Body of pancreas (tissue), 4 donors: ENCODE data around the gene RAI1.

Source experiments
- POLR2A ChIP-seq, 3 donors: fragments of 450-650 bp; IDR thresholded peaks; one replicate each; pipeline ENCODE4 v1.6.1; 2016; ENCODE audit warnings: antibody characterized with exemption in 3 of 3, mild to moderate bottlenecking in 2 of 3
- TF ChIP-seq, protein P1 (sequence below), 7 experiments: fragments of 450-650 bp in 4 of 7; fragments of 200-600 bp in 3 of 7; sonication (generic) in 3 of 7; IDR thresholded peaks; one replicate each; pipeline ENCODE4 v1.5.1; 2016 to 2019; ENCODE audit warnings: antibody characterized with exemption in 7 of 7

DNA sequence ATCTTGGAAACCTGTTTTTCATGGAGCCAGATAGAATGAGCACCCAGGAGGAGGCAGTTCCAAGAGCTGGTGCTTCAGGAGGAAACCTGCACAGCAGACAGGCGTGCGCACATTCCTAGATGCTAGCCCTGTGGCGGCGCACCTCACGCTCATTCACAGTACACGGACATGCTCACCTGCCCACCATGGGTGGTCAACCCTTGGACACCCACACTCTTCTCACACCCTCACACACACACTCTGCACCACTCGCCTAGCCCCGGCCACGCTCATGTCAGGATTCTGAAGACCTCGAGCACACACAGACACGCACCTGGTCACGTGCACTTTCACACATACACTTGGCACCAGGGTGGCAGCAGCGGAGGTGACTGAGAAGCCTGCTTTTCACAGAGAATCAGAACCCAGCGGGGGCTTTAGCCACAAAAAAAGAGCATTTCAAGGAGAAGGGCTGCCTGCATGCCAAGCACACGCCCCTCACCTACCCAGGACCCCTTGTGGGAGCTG is 28.6 kb downstream of the RAI1 start:
- TF ChIP-seq, protein P1, sequence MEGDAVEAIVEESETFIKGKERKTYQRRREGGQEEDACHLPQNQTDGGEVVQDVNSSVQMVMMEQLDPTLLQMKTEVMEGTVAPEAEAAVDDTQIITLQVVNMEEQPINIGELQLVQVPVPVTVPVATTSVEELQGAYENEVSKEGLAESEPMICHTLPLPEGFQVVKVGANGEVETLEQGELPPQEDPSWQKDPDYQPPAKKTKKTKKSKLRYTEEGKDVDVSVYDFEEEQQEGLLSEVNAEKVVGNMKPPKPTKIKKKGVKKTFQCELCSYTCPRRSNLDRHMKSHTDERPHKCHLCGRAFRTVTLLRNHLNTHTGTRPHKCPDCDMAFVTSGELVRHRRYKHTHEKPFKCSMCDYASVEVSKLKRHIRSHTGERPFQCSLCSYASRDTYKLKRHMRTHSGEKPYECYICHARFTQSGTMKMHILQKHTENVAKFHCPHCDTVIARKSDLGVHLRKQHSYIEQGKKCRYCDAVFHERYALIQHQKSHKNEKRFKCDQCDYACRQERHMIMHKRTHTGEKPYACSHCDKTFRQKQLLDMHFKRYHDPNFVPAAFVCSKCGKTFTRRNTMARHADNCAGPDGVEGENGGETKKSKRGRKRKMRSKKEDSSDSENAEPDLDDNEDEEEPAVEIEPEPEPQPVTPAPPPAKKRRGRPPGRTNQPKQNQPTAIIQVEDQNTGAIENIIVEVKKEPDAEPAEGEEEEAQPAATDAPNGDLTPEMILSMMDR (IDR thresholded peaks at IDR 0.05): no peak
- TF ChIP-seq POLR2A (IDR thresholded peaks at IDR 0.05): no peak
